Measurements from ENCODE around the gene MACROD2.
"Not testable (repeated sequence)": the region's sequence is repeated elsewhere in the genome, so short reads cannot be mapped to it uniquely, and the experiment has no call there.

The MACROD2 gene

GRCh38 chr20:15075586-15075985, 1080.3 kb downstream of the MACROD2 start:
- no peak for DNase-seq

DNA sequence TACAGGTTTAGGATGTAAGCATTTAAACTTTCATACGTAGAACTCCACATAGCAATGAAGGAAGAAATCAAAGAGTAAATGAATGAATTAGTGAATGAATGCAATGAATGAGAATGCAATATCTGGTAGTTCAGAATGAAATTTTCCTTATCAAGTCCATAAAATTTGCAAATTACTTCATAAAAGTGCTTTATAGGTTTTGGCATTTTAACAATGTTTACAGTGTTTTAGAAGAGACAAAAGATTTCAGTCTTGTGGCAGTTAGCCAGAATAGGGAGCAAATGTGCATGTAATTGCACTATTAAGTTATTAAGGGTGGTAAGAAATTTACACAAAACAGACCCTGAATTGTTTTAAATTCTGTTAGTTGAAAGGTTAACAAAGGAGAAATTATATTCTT, 1081.5 kb downstream of the MACROD2 start:
- no peak for DNase-seq

DNA sequence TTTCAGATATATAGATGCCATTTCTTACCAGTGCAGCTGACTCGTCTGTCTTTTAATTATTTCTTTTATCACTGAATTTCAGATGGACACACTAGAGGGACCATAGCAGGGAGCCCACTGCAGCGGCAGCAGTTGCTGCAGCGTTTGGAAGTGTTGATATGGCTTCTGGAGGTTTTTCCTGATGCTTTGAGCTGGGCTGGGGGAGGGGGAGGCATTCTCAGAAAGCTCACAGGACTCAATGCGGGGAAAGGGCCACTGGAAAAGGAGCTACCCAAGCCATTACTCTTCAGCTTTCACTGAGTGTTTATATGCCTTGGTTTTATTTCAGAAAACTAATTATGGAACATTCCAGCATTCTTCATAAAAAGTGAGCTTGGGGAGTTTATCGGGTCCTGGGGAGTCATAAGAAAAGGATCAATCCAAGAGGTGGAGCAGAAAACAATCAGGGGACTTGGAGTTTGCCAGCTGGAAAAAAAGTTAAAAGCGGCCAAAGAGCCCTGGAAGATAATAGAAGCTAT, 1082.5 kb downstream of the MACROD2 start:
- DNase-seq, result no peak

DNA sequence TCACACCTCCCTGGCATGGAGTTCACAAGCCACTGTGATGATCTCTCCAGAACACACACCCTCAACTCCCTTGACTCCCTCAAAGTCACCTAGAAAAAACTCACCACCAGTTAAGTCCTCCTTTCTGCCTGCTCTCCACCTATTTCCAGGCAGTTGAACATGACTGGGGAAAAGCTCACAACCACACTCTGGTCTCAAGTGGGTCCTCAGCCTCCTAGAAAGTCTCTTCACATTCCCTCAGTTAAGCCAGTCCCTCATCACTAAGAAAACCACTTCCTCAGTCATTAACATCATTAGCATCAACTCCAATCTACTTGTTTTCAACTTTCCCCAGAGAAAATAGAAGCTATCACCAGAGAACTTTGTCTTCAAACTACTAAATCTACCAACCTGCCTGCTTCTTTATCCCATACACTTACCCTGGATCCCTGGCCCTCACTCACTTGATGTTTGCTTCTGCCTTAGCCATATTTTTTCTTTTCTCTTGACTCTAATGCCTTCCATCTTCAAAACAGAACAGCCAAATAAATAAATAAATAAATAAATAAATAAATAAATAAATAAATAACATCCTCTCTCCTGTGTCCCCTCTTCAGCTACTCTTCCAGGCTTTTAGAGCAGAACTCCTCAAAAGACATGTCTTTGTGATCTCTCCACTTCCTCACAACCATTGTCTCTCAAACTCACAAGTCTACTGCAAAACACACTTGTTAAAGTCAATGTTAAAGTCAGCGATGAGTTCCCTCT, 1084.5 kb downstream of the MACROD2 start:
- DNase-seq, result no peak

GRCh38 chr20:15081261-15081660, 1085.9 kb downstream of the MACROD2 start:
- no peak for DNase-seq

DNA sequence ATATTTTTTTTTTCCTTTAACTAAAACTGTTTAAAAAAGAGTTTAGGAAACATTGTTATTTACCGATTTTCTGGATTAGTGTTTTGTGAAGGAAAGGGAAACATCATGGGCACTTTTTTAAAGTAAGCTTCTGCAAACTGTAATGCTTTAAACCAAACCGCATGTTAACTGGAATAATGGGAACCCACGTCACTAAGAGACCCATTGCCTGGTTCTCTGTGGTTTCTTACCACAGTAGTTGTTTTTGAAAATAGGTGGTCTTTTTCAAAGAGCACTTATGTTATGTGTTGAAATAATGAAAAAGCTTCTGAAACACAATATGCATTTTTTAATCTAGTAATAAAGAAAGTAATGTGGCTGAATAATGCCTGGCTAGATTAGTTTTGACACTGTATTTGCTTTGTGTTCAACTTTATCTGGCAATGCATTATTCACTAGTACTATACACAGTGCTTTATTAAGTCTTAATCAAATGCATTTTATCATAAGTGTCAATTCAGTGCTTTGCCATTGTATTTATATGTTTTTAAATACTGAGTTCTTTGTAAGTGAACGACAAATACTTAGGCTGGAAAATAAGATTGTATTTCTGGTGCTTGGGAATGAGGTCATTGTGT, 1096.2 kb downstream of the MACROD2 start:
- DNase-seq, result no peak

DNA sequence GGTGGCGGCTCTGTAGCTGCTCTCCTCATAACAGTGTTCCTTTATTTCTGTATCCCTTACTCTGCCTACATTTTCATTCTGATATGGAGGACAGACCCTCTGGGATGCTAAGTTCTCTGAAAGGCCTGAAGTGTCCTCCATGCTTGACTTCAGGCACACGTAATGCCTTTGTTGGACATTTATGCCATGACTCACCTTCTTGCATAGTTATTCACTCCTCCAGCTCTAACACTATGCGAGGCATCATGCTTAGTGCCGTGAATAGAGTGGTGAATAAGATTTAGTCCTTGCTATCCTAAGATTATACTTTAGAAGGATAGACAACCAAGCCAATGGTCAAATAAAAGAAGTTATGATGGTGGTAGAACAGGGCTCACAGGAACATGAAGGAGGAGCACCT, 1103.0 kb downstream of the MACROD2 start:
- no peak for DNase-seq

DNA sequence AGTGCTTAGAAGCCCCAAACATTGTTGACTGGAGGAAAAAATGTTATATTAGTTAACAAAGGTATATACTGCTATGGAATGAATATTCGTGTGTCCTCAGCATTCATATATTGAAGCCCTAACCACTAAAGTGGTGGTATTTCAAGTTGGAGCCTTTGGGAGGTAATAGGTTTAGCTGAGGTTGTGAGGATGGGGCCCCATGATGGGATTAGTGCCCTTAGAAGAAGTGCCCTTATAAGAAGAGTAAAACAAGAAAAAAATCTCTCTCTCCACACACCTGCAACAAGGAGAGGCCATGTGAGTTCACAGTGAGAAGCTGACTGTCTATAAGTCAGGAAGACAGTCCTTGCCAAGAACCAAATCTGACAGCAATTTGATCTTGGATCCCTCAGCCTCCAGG, 1103.8 kb downstream of the MACROD2 start:
- DNase-seq, result no peak

- no peak for DNase-seq
Observed at GRCh38 chr20:15100506-15101160, 1105.3 kb downstream of the MACROD2 start.

DNA sequence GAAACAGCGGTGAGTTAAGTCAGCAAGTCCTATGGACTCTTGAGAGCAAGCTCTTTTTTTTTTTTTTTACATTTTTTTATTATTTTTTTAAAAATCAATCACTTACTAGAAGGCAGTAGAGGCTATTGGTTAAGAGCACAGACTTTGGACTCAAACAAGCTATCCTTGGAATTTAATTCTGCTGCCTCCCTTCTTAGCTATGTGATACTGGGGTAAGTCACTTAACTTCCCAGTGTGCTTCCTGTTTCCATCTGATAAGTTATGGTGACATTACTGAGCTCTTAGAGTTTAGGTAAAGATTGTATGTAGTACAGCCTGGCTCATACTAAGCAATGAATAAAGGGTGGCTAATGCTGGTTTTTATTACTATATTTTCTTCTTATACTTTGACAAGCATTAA, 1112.6 kb downstream of the MACROD2 start:
- no peak for DNase-seq

- DNase-seq, result no peak
Observed at GRCh38 chr20:15109494-15109893, 1114.2 kb downstream of the MACROD2 start.

DNA sequence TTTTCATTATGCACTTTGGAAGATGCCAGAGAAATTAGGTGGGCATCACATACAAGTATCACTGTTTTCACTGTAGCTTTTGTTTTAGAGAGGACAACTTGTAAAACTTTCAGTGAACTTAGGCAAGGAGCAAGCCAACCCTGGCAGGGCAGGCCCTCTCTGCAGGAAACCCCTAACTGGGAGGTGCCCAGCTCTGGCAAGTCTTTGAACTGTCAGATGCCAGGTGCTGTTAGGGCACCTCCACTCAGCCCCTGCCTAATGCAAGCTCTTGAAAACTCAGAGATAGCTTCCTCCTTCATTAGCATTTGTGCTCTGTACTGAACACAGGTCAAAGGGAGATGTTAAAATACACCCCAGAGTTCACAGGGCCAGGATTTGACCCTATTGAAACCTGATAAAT, 1116.3 kb downstream of the MACROD2 start:
- DNase-seq, result no peak

GRCh38 chr20:15113144-15113773, 1117.9 kb downstream of the MACROD2 start:
- DNase-seq, result no peak

- DNase-seq, result no peak
Observed at GRCh38 chr20:15119852-15120487, 1124.7 kb downstream of the MACROD2 start.

- no peak for DNase-seq
Observed at GRCh38 chr20:15122613-15123012, 1127.3 kb downstream of the MACROD2 start.

DNA sequence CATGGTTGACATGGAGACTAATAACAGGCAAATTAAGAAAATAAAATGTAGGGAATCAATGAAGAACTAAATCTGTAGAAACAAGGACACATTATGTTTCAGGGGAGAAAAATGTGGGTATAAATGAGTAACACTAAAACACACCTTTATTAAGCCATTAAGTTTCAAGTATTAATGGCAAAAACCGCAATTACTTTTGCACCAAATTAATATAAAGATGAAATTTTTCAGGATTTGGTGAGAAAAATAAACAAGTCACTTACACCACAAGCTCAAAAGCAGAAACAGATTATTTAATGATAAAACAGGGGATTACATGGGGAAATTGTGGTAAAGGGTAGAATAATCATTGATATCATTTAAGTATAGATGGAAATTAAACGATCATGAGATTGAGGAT, 1135.9 kb downstream of the MACROD2 start:
- no peak for DNase-seq

DNA sequence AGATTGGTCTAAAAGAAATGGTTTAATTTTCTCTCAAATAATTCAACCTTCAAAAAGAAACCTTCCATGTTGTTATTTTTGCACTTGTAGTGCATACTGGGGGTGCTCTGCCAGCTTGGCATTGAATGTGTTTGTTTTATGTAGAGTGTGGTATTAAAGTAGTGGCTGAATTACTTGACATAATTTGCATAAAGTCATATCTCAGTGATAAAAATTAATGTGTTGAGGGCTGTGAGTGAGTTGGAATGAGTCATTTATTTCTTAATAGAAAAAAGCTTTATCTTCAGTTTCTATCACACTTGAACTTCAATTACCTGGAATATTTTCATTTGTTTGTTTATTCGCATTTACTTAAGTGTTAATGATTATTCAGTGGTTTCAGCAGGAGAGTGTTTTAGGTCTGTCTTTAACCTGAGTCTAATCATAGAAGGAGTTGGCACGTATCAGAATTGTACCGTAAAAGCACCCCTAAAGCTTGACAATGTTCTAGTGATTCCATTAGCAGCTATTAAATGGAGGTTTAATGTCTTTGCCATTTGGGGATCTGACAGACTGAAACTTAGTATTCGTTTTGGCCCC, 1143.3 kb downstream of the MACROD2 start:
- no peak for DNase-seq

GRCh38 chr20:15139522-15139921, 1144.2 kb downstream of the MACROD2 start:
- DNase-seq, result no peak

GRCh38 chr20:15140286-15140685, 1145.0 kb downstream of the MACROD2 start:
- DNase-seq, result no peak

DNA sequence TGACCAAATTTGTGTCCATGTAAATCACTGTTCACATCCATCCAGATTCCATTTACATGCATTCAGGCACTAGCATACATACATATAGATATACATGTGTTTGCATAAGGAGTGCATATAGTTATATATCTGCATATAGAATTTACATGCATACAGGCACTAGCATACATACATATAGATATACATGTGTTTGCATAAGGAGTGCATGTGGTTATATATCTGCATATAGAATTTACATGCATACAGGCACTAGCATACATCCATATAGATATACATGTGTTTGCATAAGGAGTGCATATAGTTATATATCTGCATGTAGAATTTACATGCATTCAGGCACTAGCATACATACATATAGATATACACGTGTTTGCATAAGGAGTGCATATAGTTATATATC, 1145.6 kb downstream of the MACROD2 start:
- not testable (repeated sequence) for DNase-seq

GRCh38 chr20:15141861-15142260, 1146.5 kb downstream of the MACROD2 start:
- no peak for DNase-seq

DNA sequence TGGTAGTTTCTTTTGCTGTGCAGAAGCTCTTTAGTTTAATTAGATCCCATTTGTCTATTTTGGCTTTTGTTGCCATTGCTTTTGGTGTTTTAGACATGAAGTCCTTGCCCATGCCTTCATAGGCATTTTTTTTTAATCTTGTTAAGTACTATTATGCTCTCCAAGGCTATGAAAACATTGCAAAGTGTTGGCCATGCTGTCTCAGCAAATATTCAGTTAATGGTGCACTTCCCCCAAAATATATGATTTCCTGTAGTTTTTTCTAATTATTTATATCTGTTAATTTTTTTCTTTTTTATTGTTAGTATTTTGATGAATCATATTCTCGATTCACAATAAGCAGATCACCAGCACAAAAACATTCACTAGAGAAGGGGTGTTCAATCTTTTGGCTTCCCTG, 1148.2 kb downstream of the MACROD2 start:
- DNase-seq, result no peak

- no peak for DNase-seq
Observed at GRCh38 chr20:15144916-15145315, 1149.6 kb downstream of the MACROD2 start.
